Common myeloid progenitor, CD34-positive (primary cell): Measurements from ENCODE around the gene SLAMF6.
"Not testable (repeated sequence)": the region's sequence is repeated elsewhere in the genome, so short reads cannot be mapped to it uniquely, and the experiment has no call there.

Experiments used
- CTCF ChIA-PET: fragments of 350-600 bp; sonication (Branson Sonifier 250); formaldehyde crosslinking; loops from one replicate; lab custom pipeline; 2021; ENCODE audit warnings: antibody characterized with exemption; lab: Charles Lee
- POLR2A ChIA-PET: fragments of 350-600 bp; sonication (Branson Sonifier 250); formaldehyde crosslinking; loops from one replicate; lab custom pipeline; 2021; ENCODE audit warnings: antibody characterized with exemption; lab: Charles Lee
- DNase-seq, 3 donors: peaks; one replicate each; pipeline versions ENCODE4 v3.0.0 to v3.0.0-alpha.2; 2013
- H3K27ac ChIP-seq, 2 experiments: 1 replicate in 1 of 2; 2 replicates in 1 of 2; pipeline ENCODE4 v1.7.0; 2013; ENCODE audit warnings: inconsistent platforms in 2 of 2, low read length in 2 of 2, mild to moderate bottlenecking in 2 of 2, low read depth in 1 of 2, moderate library complexity in 1 of 2; ENCODE audit not compliant: severe bottlenecking in 2 of 2, insufficient read depth in 1 of 2, poor library complexity in 1 of 2
- H3K27me3 ChIP-seq, 5 experiments: replicated peaks in 2 of 5; 1 replicate in 3 of 5; 2 replicates in 2 of 5; pipeline versions ENCODE4 v1.6.1 to v1.7.0; 2013; ENCODE audit warnings: low read length in 4 of 5, mild to moderate bottlenecking in 2 of 5, moderate library complexity in 2 of 5, inconsistent platforms in 1 of 5; ENCODE audit not compliant: insufficient read depth in 5 of 5, control insufficient read depth in 4 of 5
- H3K36me3 ChIP-seq, 4 experiments: 1 replicate in 2 of 4; 2 replicates in 2 of 4; pipeline versions ENCODE4 v1.6.1 to v1.7.0; 2013; ENCODE audit warnings: low read length in 3 of 4, control low read depth in 1 of 4, mild to moderate bottlenecking in 1 of 4; ENCODE audit not compliant: control insufficient read depth in 4 of 4, insufficient read depth in 4 of 4
- H3K4me1 ChIP-seq, 4 experiments: 1 replicate in 3 of 4; 2 replicates in 1 of 4; pipeline versions ENCODE4 v1.6.1 to v1.7.1; 2013; ENCODE audit warnings: low read length in 3 of 4, mild to moderate bottlenecking in 3 of 4, control low read depth in 1 of 4, inconsistent platforms in 1 of 4, moderate library complexity in 1 of 4; ENCODE audit not compliant: control insufficient read depth in 4 of 4, insufficient read depth in 4 of 4; ENCODE audit errors: control extremely low read depth in 1 of 4
- H3K4me3 ChIP-seq, 7 experiments: 1 replicate in 4 of 7; 2 replicates in 3 of 7; pipeline versions ENCODE4 v1.5.1 to v1.7.0; 2013; ENCODE audit warnings: mild to moderate bottlenecking in 7 of 7, low read length in 6 of 7, moderate library complexity in 6 of 7, inconsistent platforms in 2 of 7, low read depth in 2 of 7, control low read depth in 1 of 7; ENCODE audit not compliant: insufficient read depth in 4 of 7, control insufficient read depth in 1 of 7; ENCODE audit errors: extremely low read depth in 1 of 7
- H3K9me3 ChIP-seq, 5 experiments: 1 replicate in 4 of 5; 2 replicates in 1 of 5; pipeline versions ENCODE4 v1.6.1 to v1.7.1; 2013; ENCODE audit warnings: low read length in 4 of 5, mild to moderate bottlenecking in 2 of 5, inconsistent platforms in 1 of 5, low read depth in 1 of 5, moderate library complexity in 1 of 5; ENCODE audit not compliant: control insufficient read depth in 4 of 5, insufficient read depth in 2 of 5; ENCODE audit errors: control extremely low read depth in 1 of 5
- whole genome bisulfite sequencing: methylation state at CpG from one replicate; pipeline ENCODE4 v1.1.5; 2013; ENCODE audit not compliant: insufficient coverage; 5-methylcytosine and 5-hydroxymethylcytosine counted together

SLAMF6 gene

DNA sequence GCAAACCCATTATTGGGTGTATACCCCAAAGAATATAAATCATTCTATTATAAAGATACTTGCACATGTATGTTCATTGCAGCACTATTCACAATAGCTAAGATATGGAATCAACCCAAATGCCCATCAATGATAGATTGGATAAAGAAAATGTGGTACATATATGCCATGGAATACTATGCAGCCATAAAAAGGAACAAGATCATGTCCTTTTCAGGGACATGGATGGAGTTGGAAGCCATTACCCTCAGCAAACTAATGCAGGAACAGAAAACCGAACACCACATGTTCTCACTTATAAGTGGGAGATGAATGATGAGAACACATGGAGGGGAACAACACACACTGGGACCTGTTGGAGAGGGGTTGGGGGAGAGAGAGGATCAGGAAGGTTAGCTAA is 40.2 kb upstream of the SLAMF6 start:
- Histone ChIP-seq H3K4me1 (peaks cover 0 to 17% (median 12%) of the 10 kb centered on the region in 4 experiments), H3K27me3 (peaks cover 0 to 31% (median 2%) of the 10 kb centered on the region in 5 experiments), H3K9me3 (peaks cover 2 to 17% (median 9%) of the 10 kb centered on the region in 5 experiments), H3K36me3 (peaks cover 4 to 26% (median 11%) of the 10 kb centered on the region in 4 experiments)
- WGBS = no CpG with 5 or more reads among the region's 1 CpG
- DNase-seq, H3K4me3 ChIP-seq, H3K27ac ChIP-seq, POLR2A ChIA-PET: not testable (repeated sequence)
- CTCF ChIA-PET = interaction anchor here (0.6 to 2.7 kb wide), 6 partner anchors 18 to 298 kb away, joined by 3 to 7 read pairs (median 4); no protein-coding TSS in a partner anchor

DNA sequence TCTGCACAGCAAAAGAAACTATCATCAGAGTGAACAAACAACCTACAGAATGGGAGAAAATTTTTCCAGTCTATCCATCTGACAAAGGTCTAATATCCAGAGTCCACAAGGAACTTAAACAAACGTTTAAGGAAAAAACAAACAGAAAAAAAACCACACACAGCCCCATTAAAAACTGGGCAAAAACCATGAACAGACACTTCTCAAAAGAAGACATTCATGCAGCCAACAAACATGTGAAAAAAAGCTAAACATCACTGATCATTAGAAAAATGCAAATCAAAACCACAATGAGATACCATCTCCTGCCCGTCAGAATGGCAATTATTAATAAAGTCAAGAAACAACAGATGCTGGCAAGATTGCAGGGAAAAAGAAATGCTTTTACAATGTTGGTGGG is 39.7 kb upstream of the SLAMF6 start:
- H3K4me1 ChIP-seq = peaks cover 0 to 12% (median 7%) of the 10 kb centered on the region in 4 experiments
- peaks cover 2 to 17% (median 9%) of the 10 kb centered on the region in 5 experiments for H3K9me3 ChIP-seq
- CTCF ChIA-PET = interaction anchor here (1.7 to 2.7 kb wide), 2 partner anchors 22 to 39 kb away, joined by 4 to 7 read pairs; no protein-coding TSS in a partner anchor
- H3K27ac ChIP-seq, POLR2A ChIA-PET, H3K4me3 ChIP-seq: not testable (repeated sequence)
- WGBS = 91% methylated on average over 1 of the region's 2 CpGs
- H3K36me3 ChIP-seq = peaks cover 4 to 26% (median 11%) of the 10 kb centered on the region in 4 experiments
- peak in 1 of 3 donors; percentile 43 for DNase-seq
- H3K27me3 ChIP-seq = peaks cover 0 to 31% (median 2%) of the 10 kb centered on the region in 5 experiments

DNA sequence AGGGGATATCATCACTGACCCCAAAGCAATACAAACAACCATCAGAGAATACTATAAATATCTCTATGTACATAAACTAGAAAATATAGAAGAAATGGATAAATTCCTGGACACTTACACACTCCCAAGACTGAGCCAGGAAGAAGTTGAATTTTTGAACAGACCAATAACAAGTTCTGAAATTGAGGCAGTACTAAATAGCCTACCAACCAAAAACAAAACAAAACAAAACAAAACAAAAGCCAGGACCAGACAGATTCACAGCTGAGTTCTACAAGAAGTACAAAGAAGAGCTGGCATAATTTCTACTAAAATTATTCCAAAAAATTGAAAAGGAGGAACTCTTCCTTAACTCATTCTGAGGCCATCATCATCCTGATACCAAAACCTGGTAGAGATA is 37.8 kb upstream of the SLAMF6 start:
- CTCF ChIA-PET = interaction anchor here (1.0 to 3.8 kb wide), 2 partner anchors 12 to 17 kb away, joined by 7 to 13 read pairs; no protein-coding TSS in a partner anchor
- Histone ChIP-seq H3K4me1 (peaks cover 0 to 3% (median 0%) of the 10 kb centered on the region in 4 experiments), H3K36me3 (peaks cover 6 to 26% (median 13%) of the 10 kb centered on the region in 4 experiments), H3K9me3 (peaks cover 2 to 17% (median 9%) of the 10 kb centered on the region in 5 experiments), H3K27me3 (peaks cover 0 to 22% (median 0%) of the 10 kb centered on the region in 5 experiments), H3K27ac (no peak overlapping the region), H3K4me3 (no peak overlapping the region)
- POLR2A ChIA-PET = no interaction called here
- DNase-seq = no peak

DNA sequence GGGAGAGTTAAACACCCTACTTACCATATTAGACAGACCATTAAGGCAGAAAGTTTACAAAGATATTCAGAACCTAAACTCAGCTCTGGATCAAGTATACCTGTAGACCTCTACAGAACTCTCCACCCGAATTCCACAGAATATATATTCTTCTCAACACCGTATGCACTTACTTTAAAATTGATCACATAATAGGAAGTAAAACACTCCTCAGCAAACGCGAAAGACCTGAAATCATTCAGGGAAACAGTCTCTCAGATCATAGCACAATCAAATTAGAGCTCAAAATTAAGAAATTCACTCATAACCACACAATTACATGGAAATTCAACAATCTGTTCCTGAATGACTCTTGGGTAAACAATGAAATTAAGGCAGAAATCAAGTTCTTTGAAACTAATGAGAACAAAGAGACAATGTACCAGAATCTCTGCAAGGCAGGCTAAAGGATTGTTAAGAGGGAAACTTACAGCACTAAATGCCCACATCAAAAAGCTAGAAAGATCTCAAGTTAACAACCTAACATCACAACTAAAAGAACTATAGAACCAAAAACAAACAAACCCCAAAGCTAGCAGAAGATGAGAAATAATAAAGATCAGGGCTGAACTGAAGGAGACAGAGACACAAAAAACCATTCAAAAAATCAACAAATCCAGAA is 37.1 kb upstream of the SLAMF6 start:
- Histone ChIP-seq H3K36me3 (peaks cover 3 to 23% (median 13%) of the 10 kb centered on the region in 4 experiments), H3K4me1 (peaks cover 0 to 3% (median 0%) of the 10 kb centered on the region in 4 experiments), H3K27ac (no peak overlapping the region), H3K9me3 (peaks cover 2 to 17% (median 9%) of the 10 kb centered on the region in 5 experiments), H3K27me3 (peaks cover 0 to 15% (median 0%) of the 10 kb centered on the region in 5 experiments), H3K4me3 (no peak overlapping the region)
- no peak for DNase-seq
- CTCF ChIA-PET = interaction anchor here (1.0 to 3.8 kb wide), 4 partner anchors 13 to 49 kb away, joined by 5 to 13 read pairs (median 8); no protein-coding TSS in a partner anchor
- POLR2A ChIA-PET = no interaction called here
- 96% methylated on average over 4 of the region's 4 CpGs for WGBS

DNA sequence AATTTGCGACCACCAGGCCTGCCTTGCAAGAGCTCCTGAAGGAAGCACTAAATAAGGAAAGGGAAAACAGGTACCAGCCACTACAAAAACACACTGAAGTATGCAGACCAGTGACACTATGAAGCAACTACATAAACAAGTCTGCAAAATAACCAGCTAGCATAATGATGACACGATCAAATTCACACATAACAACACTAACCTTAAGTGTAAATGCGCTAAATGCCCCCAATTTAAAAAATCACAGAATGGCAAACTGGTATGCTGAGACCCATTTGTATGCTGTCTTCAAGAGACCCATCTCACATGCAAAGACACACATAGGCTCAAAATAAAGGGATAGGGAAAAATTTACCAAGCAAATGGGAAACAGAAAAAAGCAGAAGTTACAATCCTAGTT is 36.4 kb upstream of the SLAMF6 start:
- peaks cover 2 to 17% (median 9%) of the 10 kb centered on the region in 5 experiments for H3K9me3 ChIP-seq
- H3K4me3 ChIP-seq, H3K27me3 ChIP-seq, POLR2A ChIA-PET, H3K4me1 ChIP-seq, DNase-seq, H3K27ac ChIP-seq: not testable (repeated sequence)
- peaks cover 0 to 17% (median 8%) of the 10 kb centered on the region in 4 experiments for H3K36me3 ChIP-seq
- CTCF ChIA-PET = interaction anchor here (0.9 to 3.8 kb wide), 7 partner anchors 15 to 212 kb away, joined by 3 to 13 read pairs (median 5); no protein-coding TSS in a partner anchor
- WGBS = 100% methylated on average over 3 of the region's 3 CpGs

DNA sequence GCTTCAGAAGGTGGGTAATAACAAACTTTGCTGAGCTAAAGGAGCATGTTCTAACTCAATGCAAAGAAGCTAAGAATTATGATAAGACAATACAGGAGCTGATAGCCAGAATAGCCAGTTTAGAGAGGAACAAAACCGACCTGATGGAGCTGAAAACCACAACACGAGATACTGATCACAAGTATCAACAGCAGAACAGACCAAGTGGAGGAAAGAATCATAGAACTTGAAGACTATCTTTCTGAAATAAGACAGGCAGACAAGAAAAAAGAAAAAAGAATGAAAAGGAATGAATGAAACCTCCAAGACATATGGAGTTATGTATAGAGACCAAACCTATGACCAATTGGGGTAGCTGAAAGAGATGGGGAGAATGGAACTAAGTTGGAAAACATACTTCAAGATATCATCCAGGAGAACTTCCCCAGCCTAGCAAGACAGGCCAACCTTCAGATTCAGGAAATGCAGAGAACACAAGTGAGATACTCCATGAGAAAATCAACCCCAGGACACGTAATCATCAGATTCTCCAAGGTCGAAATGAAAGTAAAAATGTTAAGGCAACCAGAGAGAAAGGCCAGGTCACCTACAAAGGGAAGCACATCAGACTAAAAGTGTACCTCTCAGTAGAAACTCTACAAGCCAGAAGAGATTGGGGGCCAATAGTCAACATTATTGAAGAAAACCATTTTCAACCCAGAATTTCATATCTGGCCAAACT is 35.8 kb upstream of the SLAMF6 start:
- H3K4me1 ChIP-seq = peaks cover 0 to 3% (median 0%) of the 10 kb centered on the region in 4 experiments
- DNase-seq = no peak

More for the DNA sequence above, 35.8 kb upstream of the SLAMF6 start:
- Histone ChIP-seq H3K36me3 (peaks cover under 1 to 11% (median 6%) of the 10 kb centered on the region in 4 experiments), H3K4me3 (no peak overlapping the region), H3K27me3 (peaks cover 0 to 5% (median 0%) of the 10 kb centered on the region in 5 experiments), H3K9me3 (peaks cover 2 to 17% (median 9%) of the 10 kb centered on the region in 5 experiments), H3K27ac (no peak overlapping the region)
- POLR2A ChIA-PET = no interaction called here
- WGBS = 70% methylated on average over 4 of the region's 4 CpGs
- CTCF ChIA-PET = interaction anchor here (0.9 to 3.8 kb wide), 7 partner anchors 15 to 212 kb away, joined by 3 to 13 read pairs (median 5); no protein-coding TSS in a partner anchor
